ENCODE measurements around the gene ITGB1BP1.

The ITGB1BP1 gene

GRCh38 chr2:9375857-9376428 is 47.4 kb downstream of the ITGB1BP1 start:
- DNase-seq, result no peak

- DNase-seq, result no peak
Measured at GRCh38 chr2:9374071-9374730, 49.1 kb downstream of the ITGB1BP1 start.

GRCh38 chr2:9373476-9373875 is 49.9 kb downstream of the ITGB1BP1 start:
- no peak for DNase-seq

GRCh38 chr2:9373047-9373446 is 50.3 kb downstream of the ITGB1BP1 start:
- no peak for DNase-seq

GRCh38 chr2:9370746-9371145 is 52.6 kb downstream of the ITGB1BP1 start:
- no peak for DNase-seq

- no peak for DNase-seq
Measured at GRCh38 chr2:9366026-9366425, 57.3 kb downstream of the ITGB1BP1 start.

- no peak for DNase-seq
Measured at GRCh38 chr2:9365498-9366019, 57.8 kb downstream of the ITGB1BP1 start.

- DNase-seq, result no peak
Measured at GRCh38 chr2:9364791-9365497, 58.4 kb downstream of the ITGB1BP1 start.

GRCh38 chr2:9364373-9364772 is 59.0 kb downstream of the ITGB1BP1 start:
- no peak for DNase-seq

- no peak for DNase-seq
Measured at GRCh38 chr2:9360701-9361100, 62.6 kb downstream of the ITGB1BP1 start.

GRCh38 chr2:9360110-9360509 is 63.2 kb downstream of the ITGB1BP1 start:
- no peak for DNase-seq

GRCh38 chr2:9359463-9359862 is 63.9 kb downstream of the ITGB1BP1 start:
- no peak for DNase-seq

GRCh38 chr2:9358846-9359245 is 64.5 kb downstream of the ITGB1BP1 start:
- DNase-seq, result no peak

GRCh38 chr2:9356261-9356660 is 67.1 kb downstream of the ITGB1BP1 start:
- DNase-seq, result no peak

GRCh38 chr2:9355716-9356115 is 67.6 kb downstream of the ITGB1BP1 start:
- DNase-seq, result no peak

GRCh38 chr2:9355270-9355669 is 68.1 kb downstream of the ITGB1BP1 start:
- no peak for DNase-seq

GRCh38 chr2:9354318-9354717 is 69.0 kb downstream of the ITGB1BP1 start:
- DNase-seq, result no peak

Measured in activated CD4-positive, alpha-beta T cell treated with anti-CD3 and anti-CD28 coated beads, Interleukin-10, Interleukin-2, amounts not matched to agents 100 ng/mL and 50 ng/mL, durations not matched to agents 16 hours and 8 hours (primary cell).